Measurements from ENCODE around the gene NEDD4L. TPM values are rescaled to one million over a fixed set of nuclear protein-coding genes. Genes with fewer than 3 reads are reported as not detected.

NEDD4L gene
- total RNA-seq, 1 experiment from 2014 or later, result 83.9 TPM

DNA sequence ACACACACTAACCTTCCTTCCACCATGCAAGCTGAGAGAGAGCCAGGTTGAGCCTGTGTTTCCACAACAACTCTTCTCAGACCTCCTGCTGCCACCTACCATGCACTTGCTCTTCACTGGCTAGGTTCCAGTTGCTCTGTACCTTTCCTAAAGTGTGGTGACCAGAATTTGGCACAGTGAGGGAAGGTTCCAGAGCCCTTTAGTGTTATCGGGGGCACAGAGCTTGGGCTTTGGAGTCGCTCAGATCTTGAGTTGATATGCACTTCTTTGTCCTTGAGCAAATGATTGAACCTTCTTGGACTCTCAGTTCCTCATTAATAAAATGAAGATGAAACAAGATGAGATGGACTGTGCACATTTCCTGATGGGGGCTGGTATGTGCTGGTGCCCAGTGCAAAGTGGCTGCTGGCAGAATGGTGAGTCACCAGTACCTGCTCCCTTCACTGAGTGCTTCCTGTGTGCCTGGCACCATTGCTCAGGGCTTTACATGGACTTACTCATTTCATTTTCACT, 47.1 kb downstream of the NEDD4L start:
- peak; percentile 90 for DNase-seq (ENCODE audit: low read depth)

DNA sequence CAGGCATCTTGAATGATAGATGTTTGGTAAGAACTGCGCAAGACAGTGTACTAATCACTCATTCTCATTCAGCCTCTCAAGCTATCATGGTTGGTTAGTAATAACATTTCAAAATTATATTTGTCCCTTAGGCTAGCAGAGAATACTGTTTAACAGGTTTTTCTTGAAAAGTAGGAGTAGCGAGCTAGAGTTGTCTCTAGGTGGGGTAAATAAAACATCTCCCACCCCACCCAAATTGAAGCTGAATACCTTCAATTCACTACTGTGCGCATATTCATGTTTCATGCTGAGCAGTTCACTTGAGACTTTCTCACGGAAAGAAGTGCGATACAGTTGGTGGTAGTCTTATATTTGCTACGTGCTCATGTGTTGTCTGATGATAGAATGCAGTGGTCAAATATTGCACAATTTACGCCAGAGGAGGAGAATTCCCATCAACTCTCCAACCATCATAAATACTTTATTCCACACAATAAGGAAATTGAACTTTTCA, 49.3 kb downstream of the NEDD4L start:
- no peak for DNase-seq (ENCODE audit: low read depth)

GRCh38 chr18:58095222-58095621, 51.2 kb downstream of the NEDD4L start:
- DNase-seq (ENCODE audit: low read depth), result no peak

- DNase-seq (ENCODE audit: low read depth), result no peak
These were observed 51.6 kb downstream of the NEDD4L start for GRCh38 chr18:58095655-58096054.

- no peak for DNase-seq (ENCODE audit: low read depth)
These were observed 52.6 kb downstream of the NEDD4L start for GRCh38 chr18:58096658-58097057.

GRCh38 chr18:58097121-58097906, 53.3 kb downstream of the NEDD4L start:
- no peak for DNase-seq (ENCODE audit: low read depth)

DNA sequence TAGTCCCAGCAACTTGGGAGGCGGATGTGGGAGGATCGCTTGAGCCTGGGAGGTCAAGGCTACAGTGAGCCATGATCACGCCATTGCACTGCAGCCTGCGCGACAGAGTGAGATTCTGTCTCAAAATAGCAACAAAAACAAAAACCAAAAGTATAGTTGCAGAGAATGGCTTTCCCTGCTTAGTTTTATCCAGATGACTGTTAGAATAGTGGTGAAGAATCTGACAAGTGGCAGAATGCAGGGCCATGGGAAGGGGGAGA, 53.8 kb downstream of the NEDD4L start:
- DNase-seq (ENCODE audit: low read depth), result no peak

- no peak for DNase-seq (ENCODE audit: low read depth)
These were observed 54.7 kb downstream of the NEDD4L start for GRCh38 chr18:58098706-58099105.

- DNase-seq (ENCODE audit: low read depth), result no peak
These were observed 56.1 kb downstream of the NEDD4L start for GRCh38 chr18:58100154-58100553.

DNA sequence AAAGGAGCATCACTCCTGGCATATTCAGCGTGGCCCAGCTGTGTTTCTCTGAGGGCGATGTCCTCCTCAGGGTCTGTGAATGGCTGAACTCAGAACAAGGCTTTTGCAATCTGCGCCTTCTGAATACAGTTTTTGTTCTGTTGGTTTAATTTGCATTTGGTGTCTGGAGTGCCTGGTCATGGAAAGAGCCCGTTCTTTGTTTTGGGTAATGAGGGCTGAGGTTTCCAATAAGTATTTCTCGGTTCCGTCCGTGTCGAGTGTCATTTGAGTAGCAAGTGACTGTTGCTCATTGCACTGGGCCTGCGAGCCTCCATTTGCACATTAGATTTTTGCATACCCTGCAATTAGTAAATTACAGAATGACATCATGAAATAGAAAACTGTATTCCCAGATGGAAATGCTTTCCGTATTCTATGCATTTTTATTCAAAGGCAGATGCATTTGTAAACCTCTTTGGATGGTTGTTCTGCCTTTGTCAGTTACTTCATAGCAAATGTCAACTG, 57.3 kb downstream of the NEDD4L start:
- no peak for DNase-seq (ENCODE audit: low read depth)

DNA sequence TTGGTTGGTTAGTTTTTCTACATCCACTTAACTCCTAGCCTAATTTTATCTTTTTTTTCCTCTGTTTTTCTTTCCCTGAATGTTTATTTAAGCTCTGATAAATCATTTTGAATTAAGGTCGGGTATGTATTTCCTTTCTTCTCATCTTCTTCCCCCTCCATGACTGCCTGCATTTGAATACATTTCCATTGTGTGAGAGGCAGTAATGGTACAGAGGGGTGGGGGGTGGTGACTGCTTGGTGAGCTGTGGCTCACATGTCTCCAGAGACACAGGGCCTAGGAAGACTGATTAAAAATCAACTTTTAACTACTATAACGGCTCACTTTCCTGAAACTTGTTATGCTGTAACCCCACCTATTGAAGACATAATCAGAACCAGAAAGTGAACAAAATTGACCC, 58.0 kb downstream of the NEDD4L start:
- DNase-seq (ENCODE audit: low read depth), result no peak

- DNase-seq (ENCODE audit: low read depth), result no peak
These were observed 58.8 kb downstream of the NEDD4L start for GRCh38 chr18:58102875-58103274.

DNA sequence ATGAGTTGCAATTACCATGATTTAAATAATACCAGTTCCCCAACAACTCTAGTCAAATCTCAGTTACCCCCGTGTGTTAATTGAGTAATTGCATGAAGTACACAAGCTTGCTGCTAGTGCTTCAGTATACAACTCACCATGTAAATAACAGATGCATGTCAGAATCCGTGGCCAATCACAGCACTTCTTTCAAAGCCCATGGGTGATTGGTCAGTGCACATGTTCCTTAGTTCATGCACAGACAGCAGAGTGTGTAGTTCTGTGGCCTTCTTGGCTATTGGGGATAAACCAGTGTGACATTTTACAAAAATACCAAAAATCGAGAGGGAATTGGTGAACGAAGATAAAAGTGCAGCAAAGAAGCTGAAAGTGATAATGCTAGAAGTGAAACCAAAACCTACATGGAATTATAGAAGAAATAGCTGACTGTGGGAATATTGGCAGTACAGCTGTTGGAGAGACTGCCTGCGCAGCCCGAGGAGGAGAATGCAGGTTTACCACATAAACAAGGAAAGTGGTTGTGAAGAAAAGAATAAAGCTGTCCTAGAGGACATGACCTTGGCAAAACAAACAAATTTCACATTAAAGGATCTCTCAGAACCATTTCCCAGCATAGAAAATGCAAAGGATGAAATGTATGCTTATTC, 59.4 kb downstream of the NEDD4L start:
- no peak for DNase-seq (ENCODE audit: low read depth)

- DNase-seq (ENCODE audit: low read depth), result no peak
These were observed 60.1 kb downstream of the NEDD4L start for GRCh38 chr18:58104096-58104495.

- DNase-seq (ENCODE audit: low read depth), result no peak
These were observed 61.3 kb downstream of the NEDD4L start for GRCh38 chr18:58105206-58105887.

DNA sequence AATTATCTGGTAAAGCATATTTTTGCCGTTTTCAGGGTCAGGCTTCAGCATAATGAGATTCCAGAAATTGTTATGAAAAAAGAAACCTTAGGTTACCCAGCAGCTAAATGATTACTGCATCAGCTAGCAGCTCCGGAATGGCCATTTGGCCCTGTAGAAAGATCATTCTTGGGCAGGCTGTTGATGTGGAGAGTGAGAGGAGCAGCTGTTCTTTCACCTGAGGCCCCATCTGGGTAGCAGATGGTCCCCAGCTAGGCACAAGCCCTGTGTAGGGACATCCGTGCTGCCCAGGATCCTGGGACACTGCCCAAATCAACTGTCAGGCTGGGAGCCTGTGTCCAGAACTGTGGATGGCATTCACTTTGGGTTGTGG, 61.8 kb downstream of the NEDD4L start:
- no peak for DNase-seq (ENCODE audit: low read depth)

DNA sequence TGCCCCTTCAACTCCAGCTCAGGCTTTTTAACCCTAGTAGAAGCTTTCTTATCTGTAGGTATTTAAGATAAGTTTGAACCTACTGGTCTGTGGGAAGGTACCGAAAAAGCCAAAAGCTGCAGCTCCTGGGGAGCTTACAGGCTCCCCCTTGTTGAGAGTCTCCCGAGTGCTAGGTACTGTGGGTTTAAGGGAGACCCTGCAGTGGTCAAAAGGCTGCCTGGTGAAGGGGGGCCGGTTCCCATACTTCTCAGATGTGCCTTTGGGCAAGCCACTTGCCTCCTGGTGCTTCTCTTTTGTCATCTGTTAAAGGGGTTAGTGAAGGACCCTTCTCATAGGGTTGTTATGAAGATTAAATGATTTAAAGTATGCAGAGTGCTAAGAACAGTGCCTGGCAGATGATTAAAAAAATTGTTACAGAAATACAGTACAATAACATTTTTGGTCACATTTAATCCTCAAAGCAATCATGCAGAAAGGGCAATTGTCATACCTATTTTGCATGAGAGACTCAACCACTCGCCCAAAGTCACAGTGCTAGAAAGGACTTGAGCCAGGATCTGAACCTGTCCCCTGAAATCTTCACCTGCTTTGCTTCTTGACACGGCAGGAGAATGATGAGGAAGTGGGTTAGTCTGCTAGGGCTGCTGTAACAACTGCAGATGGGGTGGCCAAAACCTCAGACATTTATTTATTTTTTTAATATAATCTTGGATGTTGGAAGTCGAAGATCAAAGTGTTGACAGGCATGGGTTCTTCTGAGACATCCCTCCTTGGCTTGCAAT, 62.5 kb downstream of the NEDD4L start:
- DNase-seq (ENCODE audit: low read depth), result no peak

DNA sequence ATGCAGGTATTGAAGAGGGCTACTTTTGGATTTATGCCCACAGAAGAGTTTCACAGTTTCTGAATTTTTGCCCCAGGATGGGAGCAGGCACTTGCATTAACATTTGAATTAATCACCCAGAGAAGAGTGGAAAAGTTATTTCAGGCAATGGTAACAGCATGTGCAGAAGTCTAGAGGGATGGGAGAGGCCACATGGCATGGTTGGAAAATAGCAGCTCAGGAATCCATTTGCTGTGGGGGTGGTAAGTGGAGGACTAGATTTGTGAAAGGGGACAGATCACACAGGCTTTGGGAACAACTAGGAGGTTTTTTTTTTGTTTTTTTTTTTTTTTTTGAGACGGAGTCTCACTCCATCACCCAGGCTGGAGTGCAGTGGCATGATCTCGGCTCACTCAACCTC, 65.2 kb downstream of the NEDD4L start:
- no peak for DNase-seq (ENCODE audit: low read depth)

DNA sequence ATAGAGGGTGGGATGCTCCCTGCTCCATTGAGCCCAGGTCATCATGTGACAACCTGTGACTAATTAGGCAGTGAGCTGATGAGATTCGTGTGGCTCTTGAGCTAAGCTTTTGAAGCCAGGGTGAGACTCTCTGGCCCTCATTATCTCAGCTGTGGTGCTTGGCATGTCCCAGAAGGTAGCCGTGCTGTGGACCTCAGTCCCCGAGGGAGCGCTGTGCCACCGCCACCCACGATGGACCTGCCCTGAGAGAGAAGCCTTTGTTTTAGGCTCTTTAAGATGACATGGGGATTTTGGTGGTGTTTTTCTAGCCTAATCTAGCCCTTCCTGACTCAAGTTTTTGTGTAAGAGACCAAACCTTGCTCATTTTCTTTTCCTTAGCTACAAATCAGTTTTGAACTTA, 66.4 kb downstream of the NEDD4L start:
- DNase-seq (ENCODE audit: low read depth), result no peak

GRCh38 chr18:58112174-58112573, 68.1 kb downstream of the NEDD4L start:
- DNase-seq (ENCODE audit: low read depth), result no peak

DNA sequence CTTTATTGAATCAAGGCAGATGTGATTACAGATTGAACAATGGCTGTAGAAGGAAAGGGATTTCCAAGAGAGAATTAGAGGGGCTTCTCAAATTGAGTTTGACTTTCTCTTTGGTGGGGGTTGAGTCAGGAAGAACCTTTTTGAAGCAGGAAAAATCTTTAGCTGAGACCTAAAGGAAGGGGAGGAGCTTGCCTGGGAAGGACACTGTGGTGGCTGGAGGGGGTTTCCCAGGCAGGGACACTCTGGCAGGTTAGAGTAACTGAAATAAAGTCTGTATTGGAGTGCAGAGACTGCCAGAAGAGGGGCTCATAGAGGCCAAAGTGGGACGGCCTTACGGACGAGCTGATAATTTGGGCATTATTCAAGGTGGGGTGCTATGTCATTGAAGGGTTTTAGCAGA, 69.3 kb downstream of the NEDD4L start:
- no peak for DNase-seq (ENCODE audit: low read depth)

Measured in HT1080 (cell line).